VCaP (cell line): ENCODE measurements around the gene TMEM198.

Source experiments
- H3K27ac ChIP-seq: fragments of 450-650 bp; 2 replicates; pipeline ENCODE4 v1.5.1; 2017
- TF ChIP-seq, protein P1 (sequence below): fragments of 450-650 bp; conservative IDR thresholded peaks from 2 replicates; pipeline ENCODE4 v1.5.1; 2017; ENCODE audit warnings: mild to moderate bottlenecking, moderate library complexity

Gene TMEM198

DNA sequence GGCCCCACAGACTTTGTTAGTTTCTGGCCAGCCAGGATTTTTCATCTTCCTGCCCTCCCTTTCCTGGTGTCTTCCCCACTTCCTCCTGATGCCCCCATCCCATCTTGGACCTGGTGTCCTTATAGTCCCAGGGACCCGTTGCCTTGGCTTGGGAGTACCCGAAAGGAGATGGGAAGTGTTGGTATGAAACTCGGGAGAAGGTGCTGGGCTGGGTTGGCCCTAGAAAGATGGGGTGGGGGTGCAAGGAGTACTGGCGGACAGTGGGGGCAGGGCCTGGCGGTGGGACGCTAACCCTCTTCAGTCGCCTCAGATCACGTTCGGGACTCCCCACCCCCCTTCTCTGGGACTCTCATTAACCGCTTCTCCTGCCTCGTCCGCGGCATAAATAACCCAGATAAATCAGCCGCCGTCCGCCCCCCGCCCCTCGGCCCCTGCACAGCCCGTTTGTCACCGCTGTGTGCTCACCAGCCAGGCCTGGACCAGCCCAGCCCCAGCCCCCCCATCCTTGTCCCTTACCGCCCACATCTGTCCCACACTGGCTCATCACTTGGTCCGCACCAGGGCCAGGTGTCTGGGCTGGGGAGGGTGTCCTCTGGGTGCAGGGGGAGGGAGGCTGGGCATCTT lies 33.2 kb upstream of the TMEM198 start:
- no peak overlapping the region for H3K27ac ChIP-seq

DNA sequence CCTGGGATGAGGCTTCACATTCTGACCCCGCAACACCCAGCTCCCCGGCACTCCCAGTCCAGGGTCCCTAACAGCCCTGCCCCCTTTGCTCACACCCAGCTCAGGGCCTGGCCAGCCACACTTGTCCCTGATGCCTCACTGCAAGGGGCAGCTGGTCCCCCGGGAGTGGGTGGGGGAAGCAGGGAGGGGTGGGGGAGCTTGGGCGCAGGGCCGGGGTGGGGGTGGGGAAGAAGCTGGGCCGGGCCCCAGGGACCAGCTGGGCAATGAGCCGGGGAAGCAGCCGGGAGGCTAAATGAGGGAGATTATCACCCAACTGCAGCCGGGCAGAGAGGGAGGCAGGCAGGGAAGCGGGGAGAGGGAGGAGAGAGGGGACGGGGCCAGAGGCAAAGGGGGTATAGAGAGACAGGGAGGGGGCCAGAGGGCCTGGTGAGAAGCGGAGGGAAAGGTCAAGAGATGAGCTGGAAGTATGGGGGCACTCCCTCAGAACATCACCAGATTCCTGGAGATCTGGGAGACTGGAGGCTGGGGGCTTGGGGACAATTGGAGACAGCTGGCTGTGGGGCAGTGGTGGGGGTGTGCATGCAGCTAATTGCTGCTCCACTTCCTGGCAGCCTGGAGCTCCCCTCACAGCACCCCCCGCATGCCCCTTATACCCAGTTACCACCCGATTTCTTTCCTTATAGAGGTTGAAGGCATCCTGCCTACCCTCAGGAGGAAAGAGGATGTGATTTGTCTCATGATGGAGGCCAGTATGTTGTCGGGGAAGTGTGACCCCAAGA lies 32.1 kb upstream of the TMEM198 start:
- TF ChIP-seq, protein P1, sequence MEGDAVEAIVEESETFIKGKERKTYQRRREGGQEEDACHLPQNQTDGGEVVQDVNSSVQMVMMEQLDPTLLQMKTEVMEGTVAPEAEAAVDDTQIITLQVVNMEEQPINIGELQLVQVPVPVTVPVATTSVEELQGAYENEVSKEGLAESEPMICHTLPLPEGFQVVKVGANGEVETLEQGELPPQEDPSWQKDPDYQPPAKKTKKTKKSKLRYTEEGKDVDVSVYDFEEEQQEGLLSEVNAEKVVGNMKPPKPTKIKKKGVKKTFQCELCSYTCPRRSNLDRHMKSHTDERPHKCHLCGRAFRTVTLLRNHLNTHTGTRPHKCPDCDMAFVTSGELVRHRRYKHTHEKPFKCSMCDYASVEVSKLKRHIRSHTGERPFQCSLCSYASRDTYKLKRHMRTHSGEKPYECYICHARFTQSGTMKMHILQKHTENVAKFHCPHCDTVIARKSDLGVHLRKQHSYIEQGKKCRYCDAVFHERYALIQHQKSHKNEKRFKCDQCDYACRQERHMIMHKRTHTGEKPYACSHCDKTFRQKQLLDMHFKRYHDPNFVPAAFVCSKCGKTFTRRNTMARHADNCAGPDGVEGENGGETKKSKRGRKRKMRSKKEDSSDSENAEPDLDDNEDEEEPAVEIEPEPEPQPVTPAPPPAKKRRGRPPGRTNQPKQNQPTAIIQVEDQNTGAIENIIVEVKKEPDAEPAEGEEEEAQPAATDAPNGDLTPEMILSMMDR: no peak
- H3K27ac ChIP-seq: no peak overlapping the region

More for the DNA sequence above, 33.2 kb upstream of the TMEM198 start:
- TF ChIP-seq, protein P1: no peak

DNA sequence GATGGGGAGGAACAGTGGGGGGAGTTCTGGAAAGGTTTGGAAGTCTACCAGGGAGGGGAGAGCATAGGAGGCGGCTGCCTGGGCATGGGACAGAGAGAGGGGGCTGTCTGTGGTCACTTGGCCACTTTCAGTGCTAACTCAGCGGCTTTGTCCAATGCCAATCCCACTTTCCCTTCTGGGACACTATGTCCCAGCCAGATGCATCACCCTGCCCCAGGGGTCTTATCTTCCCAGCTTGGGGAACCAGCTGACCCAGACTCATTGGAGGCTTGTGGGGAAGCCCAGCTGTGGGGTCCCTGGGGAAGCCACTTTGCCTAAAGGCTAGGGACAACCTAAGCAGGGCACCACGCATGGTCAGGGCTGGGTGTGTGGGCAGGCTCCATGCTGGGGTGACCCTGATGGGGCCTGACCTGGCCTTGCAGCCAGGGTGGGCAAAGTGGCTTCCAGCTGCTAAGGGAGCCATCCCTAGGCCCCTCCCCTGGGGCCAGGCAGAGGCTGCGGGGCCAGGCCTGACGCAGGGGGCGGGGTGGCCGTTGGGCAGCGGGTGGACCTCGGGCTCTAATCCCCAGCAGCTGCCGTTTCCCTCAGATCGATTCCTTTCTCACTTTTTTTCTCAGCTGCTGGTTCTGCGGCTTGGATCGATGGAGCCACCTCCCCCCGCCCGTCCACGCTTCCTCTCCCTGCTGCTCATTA lies 31.2 kb upstream of the TMEM198 start:
- H3K27ac ChIP-seq: no peak overlapping the region
- TF ChIP-seq, protein P1: no peak

DNA sequence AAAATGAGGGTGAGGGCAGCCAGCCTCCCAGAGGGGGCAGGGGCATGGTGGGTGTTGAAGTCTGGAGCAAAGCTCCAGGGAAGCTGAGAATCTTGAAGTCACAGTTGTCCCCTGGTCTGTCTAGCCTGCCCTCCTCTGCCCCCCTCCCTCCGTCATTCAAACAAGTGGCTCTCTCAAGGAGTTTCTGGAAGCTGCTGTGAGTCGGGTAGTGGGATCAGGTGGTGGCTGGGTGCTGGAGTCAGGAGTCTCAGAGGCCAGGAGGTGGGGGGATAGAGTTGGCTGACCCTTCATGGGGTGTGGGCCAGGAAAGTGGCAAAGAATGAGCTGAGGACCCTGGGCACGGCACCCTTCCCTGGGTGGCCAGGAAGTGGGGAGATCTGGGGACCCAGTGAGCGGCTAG lies 30.0 kb upstream of the TMEM198 start:
- TF ChIP-seq, protein P1: no peak
- no peak overlapping the region for H3K27ac ChIP-seq

DNA sequence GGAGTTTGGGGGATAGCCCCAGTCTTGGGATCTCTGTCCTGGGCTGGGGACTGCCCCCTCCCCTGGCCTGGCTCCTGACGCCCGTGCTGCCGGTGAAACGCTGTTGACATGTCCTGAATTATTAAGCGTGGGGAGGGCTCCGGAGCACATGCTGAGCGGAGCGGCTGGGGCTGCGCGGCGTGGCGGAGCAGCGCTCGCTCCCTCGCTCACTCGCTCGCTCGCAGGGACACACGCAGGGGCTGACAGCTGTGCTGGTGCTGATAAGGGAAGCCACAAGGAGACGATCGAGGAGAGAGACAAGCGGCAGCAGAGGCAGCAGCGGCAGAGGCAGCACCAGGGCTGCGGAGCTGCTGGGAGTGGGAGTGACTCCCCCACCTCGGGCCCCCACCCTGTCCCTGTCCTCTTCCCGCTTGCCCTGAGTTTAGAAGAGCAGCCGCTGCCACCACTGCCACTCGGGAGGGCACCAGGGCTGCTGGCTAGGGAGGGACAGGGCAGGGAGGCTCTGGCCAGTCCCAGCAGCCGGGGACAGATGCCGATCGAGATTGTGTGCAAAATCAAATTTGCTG lies 29.5 kb upstream of the TMEM198 start, which contains the start of gene ASIC4:
TSS of gene ASIC4 (plus strand) at position 287 of the 566 bp plus-strand sequence. CDS start at position 530, 243 bp downstream.
- TF ChIP-seq, protein P1: no peak
- no peak within 1 kb of the TSS for H3K27ac ChIP-seq

DNA sequence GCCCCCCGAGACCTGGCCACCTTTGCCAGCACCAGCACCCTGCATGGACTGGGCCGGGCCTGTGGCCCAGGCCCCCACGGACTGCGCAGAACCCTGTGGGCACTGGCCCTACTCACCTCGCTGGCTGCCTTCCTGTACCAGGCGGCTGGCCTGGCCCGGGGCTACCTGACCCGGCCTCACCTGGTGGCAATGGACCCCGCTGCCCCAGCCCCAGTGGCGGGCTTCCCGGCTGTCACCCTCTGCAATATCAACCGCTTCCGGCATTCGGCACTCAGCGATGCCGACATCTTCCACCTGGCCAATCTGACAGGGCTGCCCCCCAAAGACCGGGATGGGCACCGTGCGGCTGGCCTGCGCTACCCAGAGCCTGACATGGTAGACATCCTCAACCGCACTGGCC lies 29.0 kb upstream of the TMEM198 start:
- TF ChIP-seq, protein P1: no peak
- H3K27ac ChIP-seq: no peak overlapping the region
